Osteoblast (primary cell): ENCODE results near the gene AXDND1. TPM values are rescaled to one million over a fixed set of nuclear protein-coding genes. Genes with fewer than 3 reads are reported as not detected.

ENCODE experiments used
- DNase-seq: peaks from one replicate; pipeline ENCODE4 v3.0.0; 2011; ENCODE audit warnings: low spot score, mixed read lengths; ENCODE audit not compliant: insufficient read length; ENCODE audit errors: missing footprints
- H2AFZ ChIP-seq: 2 replicates; pipeline ENCODE4 v1.6.0; 2011; ENCODE audit warnings: mild to moderate bottlenecking, low read length
- H3K27ac ChIP-seq: 2 replicates; pipeline ENCODE4 v1.5.1; 2011; ENCODE audit warnings: mild to moderate bottlenecking, low read depth, low read length, moderate library complexity
- H3K27me3 ChIP-seq: 2 replicates; pipeline ENCODE4 v1.6.0; 2012; ENCODE audit warnings: mild to moderate bottlenecking, control low read depth, inconsistent platforms, low read length, moderate library complexity; ENCODE audit not compliant: insufficient read depth
- H3K36me3 ChIP-seq: 2 replicates; pipeline ENCODE4 v1.5.1; 2011; ENCODE audit warnings: mild to moderate bottlenecking, low read length, control low read depth, moderate library complexity; ENCODE audit not compliant: insufficient read depth
- H3K4me1 ChIP-seq: 2 replicates; pipeline ENCODE4 v1.5.1; 2011; ENCODE audit warnings: mild to moderate bottlenecking, low read length, control low read depth, moderate library complexity; ENCODE audit not compliant: insufficient read depth
- H3K4me2 ChIP-seq: 2 replicates; pipeline ENCODE4 v1.6.0; 2011; ENCODE audit warnings: mild to moderate bottlenecking, low read length; ENCODE audit not compliant: insufficient read depth
- H3K4me3 ChIP-seq: fragments of 200-600 bp; sonication (generic); 3 replicates; pipeline ENCODE4 v1.5.1; 2012; ENCODE audit warnings: mild to moderate bottlenecking, low read length, inconsistent platforms; ENCODE audit not compliant: insufficient read depth
- H3K79me2 ChIP-seq: 2 replicates; pipeline ENCODE4 v1.6.0; 2012; ENCODE audit warnings: mild to moderate bottlenecking, low read length, control low read depth, inconsistent platforms; ENCODE audit not compliant: insufficient read depth
- H3K9me3 ChIP-seq: 2 replicates; pipeline ENCODE4 v1.5.1; 2011; ENCODE audit warnings: low read depth, low read length, control low read depth
- H4K20me1 ChIP-seq: 2 replicates; pipeline ENCODE4 v1.6.0; 2012; ENCODE audit warnings: mild to moderate bottlenecking, low read length, control low read depth; ENCODE audit not compliant: insufficient read depth
- total RNA-seq: library from RNA; depleted of rRNA; stranded (reverse); fragments of >200 nt; gene quantifications from 2 replicates; pipeline ENCODE4 v1.2.3, GENCODE V29; 2012
- TF ChIP-seq, protein P1 (sequence below): IDR thresholded peaks from 2 replicates; pipeline ENCODE4 v1.5.1; 2011; ENCODE audit warnings: mild to moderate bottlenecking, low read depth, low read length, moderate library complexity; ENCODE audit errors: extremely low read depth

Gene AXDND1
- total RNA-seq, 1 donor: 0.72 TPM

DNA sequence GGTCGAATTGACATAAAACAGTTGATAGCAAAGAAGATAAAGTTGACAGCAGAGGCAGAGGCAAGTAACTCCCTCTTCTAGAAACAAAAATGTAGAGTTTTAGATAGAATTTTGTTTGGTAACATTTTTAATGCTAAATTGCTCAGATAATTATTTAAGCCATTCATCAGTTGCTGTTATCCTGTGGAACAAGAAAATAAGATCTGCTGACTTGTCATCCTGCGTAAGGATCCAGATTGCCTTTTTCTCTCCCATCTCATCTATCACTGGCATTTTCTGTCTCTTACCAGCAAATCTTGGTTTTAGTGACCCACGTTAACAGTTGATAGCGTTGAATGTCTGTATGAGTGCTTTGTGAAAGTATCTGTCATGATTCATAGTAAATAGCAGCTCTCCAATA lies 42.3 kb upstream of the AXDND1 start:
- no peaks in the 10 kb centered on the region for H3K9me3 ChIP-seq
- no peak for DNase-seq
- TF ChIP-seq, protein P1, sequence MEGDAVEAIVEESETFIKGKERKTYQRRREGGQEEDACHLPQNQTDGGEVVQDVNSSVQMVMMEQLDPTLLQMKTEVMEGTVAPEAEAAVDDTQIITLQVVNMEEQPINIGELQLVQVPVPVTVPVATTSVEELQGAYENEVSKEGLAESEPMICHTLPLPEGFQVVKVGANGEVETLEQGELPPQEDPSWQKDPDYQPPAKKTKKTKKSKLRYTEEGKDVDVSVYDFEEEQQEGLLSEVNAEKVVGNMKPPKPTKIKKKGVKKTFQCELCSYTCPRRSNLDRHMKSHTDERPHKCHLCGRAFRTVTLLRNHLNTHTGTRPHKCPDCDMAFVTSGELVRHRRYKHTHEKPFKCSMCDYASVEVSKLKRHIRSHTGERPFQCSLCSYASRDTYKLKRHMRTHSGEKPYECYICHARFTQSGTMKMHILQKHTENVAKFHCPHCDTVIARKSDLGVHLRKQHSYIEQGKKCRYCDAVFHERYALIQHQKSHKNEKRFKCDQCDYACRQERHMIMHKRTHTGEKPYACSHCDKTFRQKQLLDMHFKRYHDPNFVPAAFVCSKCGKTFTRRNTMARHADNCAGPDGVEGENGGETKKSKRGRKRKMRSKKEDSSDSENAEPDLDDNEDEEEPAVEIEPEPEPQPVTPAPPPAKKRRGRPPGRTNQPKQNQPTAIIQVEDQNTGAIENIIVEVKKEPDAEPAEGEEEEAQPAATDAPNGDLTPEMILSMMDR: no peak

DNA sequence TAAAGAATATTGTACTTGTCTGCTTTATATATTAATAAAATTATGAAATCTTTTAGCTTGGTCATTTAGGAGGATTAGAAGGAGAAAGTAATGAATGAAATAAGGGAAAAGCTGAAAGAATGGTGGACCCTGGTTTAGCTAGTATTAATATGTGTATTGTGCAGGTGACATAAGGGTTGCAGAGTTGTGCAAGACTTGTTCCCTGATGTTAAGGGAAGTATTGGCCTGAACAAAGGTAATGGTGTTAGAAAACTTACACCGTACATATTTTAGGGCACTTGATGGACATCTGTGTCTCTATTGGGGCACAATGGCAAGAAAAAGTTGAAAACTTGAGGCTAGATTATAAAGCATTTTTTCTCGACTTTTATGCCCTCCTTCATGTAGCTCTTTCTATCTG lies 39.9 kb upstream of the AXDND1 start:
- peaks cover 53% of the 10 kb centered on the region for H3K79me2 ChIP-seq
- H3K27me3 ChIP-seq: no peaks in the 10 kb centered on the region
- no peak overlapping the region for H3K4me3 ChIP-seq
- DNase-seq: no peak
- no peak overlapping the region for H3K4me2 ChIP-seq
- peaks cover 7% of the 10 kb centered on the region for H3K36me3 ChIP-seq
- no peaks in the 10 kb centered on the region for H3K9me3 ChIP-seq
- no peaks in the 10 kb centered on the region for H4K20me1 ChIP-seq
- H2AFZ ChIP-seq: no peak overlapping the region
- H3K27ac ChIP-seq: no peak overlapping the region
- TF ChIP-seq, protein P1: no peak
- no peaks in the 10 kb centered on the region for H3K4me1 ChIP-seq

More for the DNA sequence above, 42.3 kb upstream of the AXDND1 start:
- no peaks in the 10 kb centered on the region for H3K27me3 ChIP-seq
- H3K79me2 ChIP-seq: peaks cover 64% of the 10 kb centered on the region
- H3K4me1 ChIP-seq: no peaks in the 10 kb centered on the region
- no peaks in the 10 kb centered on the region for H4K20me1 ChIP-seq
- no peak overlapping the region for H3K27ac ChIP-seq
- no peak overlapping the region for H3K4me2 ChIP-seq
- no peak overlapping the region for H3K4me3 ChIP-seq
- no peak overlapping the region for H2AFZ ChIP-seq
- peaks cover 7% of the 10 kb centered on the region for H3K36me3 ChIP-seq

DNA sequence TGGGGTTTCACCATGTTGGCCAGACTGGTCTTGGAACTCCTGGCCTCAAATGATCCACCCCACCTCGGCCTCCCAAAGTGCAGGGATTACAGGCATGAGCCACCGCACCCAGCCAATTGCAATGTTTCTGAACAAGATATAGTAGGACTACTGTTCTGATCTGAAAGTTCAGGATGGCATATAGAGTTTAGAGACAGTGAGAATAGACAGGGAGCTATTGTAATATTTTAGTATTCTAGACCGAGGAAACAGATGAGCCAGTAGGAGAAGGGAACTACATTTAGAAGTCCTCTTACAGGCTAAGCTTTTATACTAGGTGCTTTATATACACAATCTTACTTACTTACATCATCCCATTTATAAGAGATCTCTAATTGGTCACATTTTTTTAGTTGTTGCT lies 39.0 kb upstream of the AXDND1 start:
- H3K27ac ChIP-seq: no peak overlapping the region
- no peaks in the 10 kb centered on the region for H3K27me3 ChIP-seq
- peaks cover 53% of the 10 kb centered on the region for H3K79me2 ChIP-seq
- no peaks in the 10 kb centered on the region for H3K4me1 ChIP-seq
- DNase-seq: no peak
- TF ChIP-seq, protein P1: no peak
- H2AFZ ChIP-seq: no peak overlapping the region
- no peak overlapping the region for H3K4me3 ChIP-seq
- no peak overlapping the region for H3K4me2 ChIP-seq
- no peaks in the 10 kb centered on the region for H3K36me3 ChIP-seq
- H3K9me3 ChIP-seq: no peaks in the 10 kb centered on the region
- no peaks in the 10 kb centered on the region for H4K20me1 ChIP-seq

- H3K36me3 ChIP-seq: no peaks in the 10 kb centered on the region
These were observed 38.6 kb upstream of the AXDND1 start for GRCh38 chr1:179327196-179327595.

More at GRCh38 chr1:179327196-179327595, 38.6 kb upstream of the AXDND1 start:
- Histone ChIP-seq H3K79me2 (peaks cover 52% of the 10 kb centered on the region), H3K9me3 (no peaks in the 10 kb centered on the region), H4K20me1 (no peaks in the 10 kb centered on the region), H3K4me3 (no peak overlapping the region), H2AFZ (no peak overlapping the region), H3K4me2 (no peak overlapping the region), H3K27ac (no peak overlapping the region), H3K4me1 (no peaks in the 10 kb centered on the region), H3K27me3 (no peaks in the 10 kb centered on the region)
- TF ChIP-seq, protein P1: no peak
- DNase-seq: no peak
